GM23338 (cell line): ENCODE results near the gene HHAT. TPM values are rescaled to one million over a fixed set of nuclear protein-coding genes. Genes with fewer than 3 reads are reported as not detected.

Source experiments
- ATAC-seq: fragments of 200-7000 bp; cut with Tn5 transposase; 3 replicates; pipeline ENCODE4 v1.9.1; 2020
- DNase-seq: peaks from one replicate; pipeline ENCODE4 v3.0.0-alpha.2; 2015; ENCODE audit warnings: low spot score
- H2AFZ ChIP-seq: fragments of 200-600 bp; sonication (generic); 2 replicates; pipeline ENCODE4 v1.8.0; 2016; ENCODE audit warnings: antibody characterized with exemption, mild to moderate bottlenecking, moderate library complexity
- H3F3A ChIP-seq: fragments of 200-600 bp; sonication (generic); replicated peaks from 2 replicates; pipeline ENCODE4 v1.8.0; 2017; ENCODE audit warnings: antibody characterized with exemption, mixed run types, low read depth
- H3K27ac ChIP-seq: fragments of 200-600 bp; sonication (generic); 2 replicates; pipeline ENCODE4 v1.6.1; 2016; ENCODE audit warnings: low read depth
- H3K27me3 ChIP-seq: fragments of 200-600 bp; sonication (generic); 2 replicates; pipeline ENCODE4 v1.8.0; 2016; ENCODE audit warnings: mild to moderate bottlenecking, mixed run types, moderate library complexity; ENCODE audit not compliant: insufficient read depth
- H3K36me3 ChIP-seq: fragments of 200-600 bp; sonication (generic); 2 replicates; pipeline ENCODE4 v1.8.0; 2016; ENCODE audit warnings: mild to moderate bottlenecking; ENCODE audit not compliant: insufficient read depth
- H3K4me1 ChIP-seq: fragments of 200-600 bp; sonication (generic); 2 replicates; pipeline ENCODE4 v1.8.0; 2016; ENCODE audit warnings: mild to moderate bottlenecking, moderate library complexity; ENCODE audit not compliant: insufficient read depth
- H3K4me2 ChIP-seq: fragments of 200-600 bp; sonication (generic); 2 replicates; pipeline ENCODE4 v1.7.1; 2017; ENCODE audit warnings: mixed run types
- H3K4me3 ChIP-seq: fragments of 200-600 bp; sonication (generic); 2 replicates; pipeline ENCODE4 v1.6.1; 2016; ENCODE audit warnings: mixed run types
- H3K79me2 ChIP-seq: fragments of 200-600 bp; sonication (generic); replicated peaks from 2 replicates; pipeline ENCODE4 v1.8.0; 2017; ENCODE audit warnings: mild to moderate bottlenecking; ENCODE audit not compliant: insufficient read depth
- H3K9me2 ChIP-seq: fragments of 200-600 bp; sonication (generic); 2 replicates; pipeline ENCODE4 v1.8.0; 2017; ENCODE audit not compliant: insufficient read depth
- H4K20me1 ChIP-seq: fragments of 200-600 bp; sonication (generic); replicated peaks from 2 replicates; pipeline ENCODE4 v1.8.0; 2017; ENCODE audit warnings: mild to moderate bottlenecking; ENCODE audit not compliant: insufficient read depth
- H3K27ac Mint-ChIP-seq: 2 replicates; pipeline ENCODE4 v1.8.0; 2020; ENCODE audit warnings: inconsistent platforms, mild to moderate bottlenecking, moderate library complexity, mixed read lengths
- H3K27me3 Mint-ChIP-seq: 3 replicates; pipeline ENCODE4 v1.8.0; 2022; ENCODE audit warnings: low read depth, mild to moderate bottlenecking, moderate library complexity, mixed read lengths, inconsistent platforms; ENCODE audit not compliant: insufficient read depth, poor library complexity
- H3K36me3 Mint-ChIP-seq: 3 replicates; pipeline ENCODE4 v1.8.0; 2021; ENCODE audit warnings: low read depth, mild to moderate bottlenecking, inconsistent platforms, moderate library complexity, mixed read lengths
- H3K4me1 Mint-ChIP-seq: 3 replicates; pipeline ENCODE4 v1.8.0; 2020; ENCODE audit warnings: mild to moderate bottlenecking, inconsistent platforms, mixed read lengths
- H3K4me3 Mint-ChIP-seq: 3 replicates; pipeline ENCODE4 v1.8.0; 2021; ENCODE audit warnings: moderate library complexity, mild to moderate bottlenecking, inconsistent platforms, mixed read lengths
- H3K9me3 Mint-ChIP-seq: 3 replicates; pipeline ENCODE4 v1.8.0; 2020; ENCODE audit warnings: moderate library complexity, mild to moderate bottlenecking, inconsistent platforms, mixed read lengths
- CTCF ChIP-seq, 2 experiments: fragments of 200-600 bp in 1 of 2; sonication (generic) in 1 of 2; conservative IDR thresholded peaks; 2 replicates each; pipeline versions ENCODE4 v1.5.1 to v1.6.1; 2016 to 2017; ENCODE audit warnings: antibody characterized with exemption in 2 of 2, low read depth in 2 of 2, mild to moderate bottlenecking in 2 of 2, moderate library complexity in 1 of 2
- EZH2 ChIP-seq: fragments of 200-600 bp; sonication (generic); IDR thresholded peaks from one replicate; pipeline ENCODE4 v1.8.0; 2017; ENCODE audit warnings: antibody characterized with exemption, mild to moderate bottlenecking, low read depth; ENCODE audit not compliant: unreplicated experiment
- EZH2phosphoT487 ChIP-seq: fragments of 200-600 bp; sonication (generic); IDR thresholded peaks from one replicate; pipeline ENCODE4 v1.8.1; 2018; ENCODE audit warnings: antibody characterized with exemption; ENCODE audit not compliant: unreplicated experiment
- JUNB ChIP-seq: IDR thresholded peaks from one replicate; pipeline ENCODE4 v1.6.1; 2016; ENCODE audit warnings: antibody characterized with exemption; ENCODE audit not compliant: unreplicated experiment
- NANOG ChIP-seq: IDR thresholded peaks from 2 replicates; pipeline ENCODE4 v1.6.1; 2016; ENCODE audit warnings: antibody characterized with exemption, borderline replicate concordance
- POLR2AphosphoS5 ChIP-seq: IDR thresholded peaks from 2 replicates; pipeline ENCODE4 v1.6.1; 2016; ENCODE audit warnings: antibody characterized with exemption, low read depth
- REST ChIP-seq: IDR thresholded peaks from one replicate; pipeline ENCODE4 v1.6.1; 2018; ENCODE audit warnings: antibody characterized with exemption; ENCODE audit not compliant: unreplicated experiment
- STAT1 ChIP-seq: IDR thresholded peaks from one replicate; pipeline ENCODE4 v1.6.1; 2016; ENCODE audit warnings: antibody characterized with exemption; ENCODE audit not compliant: unreplicated experiment
- ZNF114 ChIP-seq: fragments of 250-450 bp; sonication (Bioruptor Pico); IDR thresholded peaks from 2 replicates; pipeline ENCODE4 v1.5.0; 2020; ENCODE audit warnings: mild to moderate bottlenecking, moderate library complexity
- ZNF331 ChIP-seq: fragments of 250-450 bp; sonication (Bioruptor Pico); IDR thresholded peaks from 2 replicates; pipeline ENCODE4 v1.5.0; 2020; ENCODE audit warnings: low read depth, mild to moderate bottlenecking, moderate library complexity
- polyA plus RNA-seq: library from polyadenylated mRNA; unstranded; fragments of >200 nt; fragmentation: Nextera tagmentation; extraction: Ambion mirVana; gene quantifications from 2 replicates; pipeline ENCODE4 v1.2.1, GENCODE V29; 2016
- total RNA-seq: library from RNA; depleted of rRNA; stranded (reverse); fragments of >200 nt; shearing (Covaris generic); gene quantifications from 2 replicates; pipeline ENCODE4 v1.2.3, GENCODE V29; 2014

The HHAT gene
- total and polyA plus RNA-seq, 2 experiments from 2014 or later, result 0.11 to 0.66 TPM

DNA sequence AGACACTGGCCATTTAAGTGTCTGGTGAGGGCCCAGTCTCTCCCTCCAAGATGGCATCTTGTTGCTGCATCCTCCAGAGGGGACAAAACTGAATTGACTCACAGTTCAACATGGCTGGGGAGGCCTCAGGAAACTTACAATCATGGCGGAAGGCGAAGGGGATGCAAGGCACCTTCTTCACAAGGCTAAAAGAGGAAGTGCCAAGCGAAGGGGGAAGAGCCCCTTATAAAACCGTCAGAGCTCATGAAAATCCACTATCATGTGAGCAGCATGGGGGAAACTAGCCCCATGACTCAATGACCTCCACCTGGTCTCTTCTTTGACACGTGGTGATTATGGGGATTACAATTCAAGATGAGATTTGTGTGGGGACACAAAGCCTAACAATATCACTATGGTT, 280.1 kb downstream of the HHAT start (continued):
- no peak for TF ChIP-seq REST
- TF ChIP-seq NANOG, result no peak
- TF ChIP-seq EZH2, result no peak
- no peak for TF ChIP-seq ZNF331 (CRISPR knock-in tag)

DNA sequence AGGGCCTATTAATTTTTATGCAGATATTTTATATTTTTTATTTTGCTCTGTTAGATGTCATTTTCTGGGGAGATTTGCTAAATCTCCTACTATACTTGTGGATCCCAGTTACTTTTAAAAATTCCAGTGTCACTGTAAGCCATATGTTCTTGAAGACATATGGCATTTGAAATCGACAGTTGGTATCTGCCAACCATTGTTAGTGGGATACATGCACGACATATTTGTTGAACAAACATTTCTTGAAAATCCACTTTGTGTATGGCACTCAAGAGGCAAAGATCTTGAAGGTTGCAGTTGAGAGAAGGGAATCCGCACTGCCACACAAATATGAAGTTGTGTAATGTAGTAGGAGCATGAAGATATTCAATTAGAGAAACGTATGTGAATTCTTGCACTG, 287.7 kb downstream of the HHAT start:
- Histone ChIP-seq H3K4me3 (no peak overlapping the region), H3K36me3 (no peaks in the 10 kb centered on the region), H3K27me3 (no peaks in the 10 kb centered on the region), H3K9me2 (no peaks in the 10 kb centered on the region), H3K4me2 (no peak overlapping the region), H3K27ac (no peak overlapping the region), H3K4me1 (no peaks in the 10 kb centered on the region), H4K20me1 (no peaks in the 10 kb centered on the region), H3F3A (no peaks in the 10 kb centered on the region), H3K79me2 (no peaks in the 10 kb centered on the region), H2AFZ (no peak overlapping the region)
- Mint-ChIP-seq H3K27ac (no peak overlapping the region), H3K27me3 (no peaks in the 10 kb centered on the region), H3K4me3 (no peak overlapping the region), H3K36me3 (no peaks in the 10 kb centered on the region), H3K9me3 (no peaks in the 10 kb centered on the region), H3K4me1 (no peaks in the 10 kb centered on the region)
- no peak for DNase-seq
- no peak for ATAC-seq
- TF ChIP-seq EZH2phosphoT487 (no peak), STAT1 (no peak), JUNB (no peak), REST (no peak), POLR2AphosphoS5 (no peak), NANOG (no peak), CTCF (conservative IDR thresholded peaks at IDR 0.05; ENCODE audit: low read depth in 2 of 2) (no peak), EZH2 (no peak), ZNF331 (CRISPR knock-in tag) (no peak), ZNF114 (CRISPR knock-in tag) (no peak)
